RWPE2 (cell line): ENCODE data around the gene LYRM1.
A peak's percentile ranks its signal among the peaks of the same experiment; 100 is the strongest.

Source experiments
- ATAC-seq: fragments of 200-7000 bp; cut with Tn5 transposase; 3 replicates; pipeline ENCODE4 v1.9.1; 2021; ENCODE audit warnings: low read depth
- DNase-seq: peaks from one replicate; pipeline ENCODE4 v3.0.0-alpha.2; 2020; ENCODE audit warnings: low spot score
- H3K27ac ChIP-seq: fragments of 450-650 bp; 2 replicates; pipeline ENCODE4 v1.5.1; 2017; ENCODE audit warnings: mild to moderate bottlenecking; ENCODE audit not compliant: poor library complexity, severe bottlenecking
- H3K27me3 ChIP-seq: fragments of 250-450 bp; sonication (Bioruptor Pico); 2 replicates; pipeline ENCODE4 v1.5.1; 2021; ENCODE audit warnings: mild to moderate bottlenecking, moderate library complexity; ENCODE audit not compliant: insufficient read depth, poor library complexity, severe bottlenecking
- H3K36me3 ChIP-seq: fragments of 250-450 bp; sonication (Bioruptor Pico); 2 replicates; pipeline ENCODE4 v1.5.1; 2020; ENCODE audit warnings: low read depth, mild to moderate bottlenecking, moderate library complexity
- H3K4me1 ChIP-seq: fragments of 250-450 bp; sonication (Bioruptor Pico); 2 replicates; pipeline ENCODE4 v1.5.1; 2021; ENCODE audit warnings: mild to moderate bottlenecking, moderate library complexity; ENCODE audit not compliant: insufficient read depth, poor library complexity, severe bottlenecking
- H3K4me3 ChIP-seq: fragments of 250-450 bp; sonication (Bioruptor Pico); 2 replicates; pipeline ENCODE4 v1.5.1; 2021; ENCODE audit warnings: mild to moderate bottlenecking, moderate library complexity; ENCODE audit not compliant: severe bottlenecking
- H3K9me3 ChIP-seq: fragments of 250-450 bp; sonication (Bioruptor Pico); 2 replicates; pipeline ENCODE4 v1.5.1; 2021; ENCODE audit warnings: mild to moderate bottlenecking, moderate library complexity; ENCODE audit not compliant: severe bottlenecking
- CTCF ChIP-seq: fragments of 450-650 bp; IDR thresholded peaks from one replicate; pipeline ENCODE4 v1.5.1; 2017; ENCODE audit warnings: mild to moderate bottlenecking, moderate library complexity; ENCODE audit not compliant: poor library complexity, severe bottlenecking

The LYRM1 gene

GRCh38 chr16:20880867-20881502 is 19.6 kb upstream of the LYRM1 start:
- DNase-seq (no peak), ATAC-seq (no peak; the same call in 2 of the 3 replicates)
- no peaks in the 10 kb centered on the region for H3K9me3 ChIP-seq
- TF ChIP-seq CTCF: no peak
- no peak overlapping the region for H3K4me3 ChIP-seq
- H3K36me3 ChIP-seq: no peaks in the 10 kb centered on the region
- H3K27ac ChIP-seq: peak overlapping the region; percentile 71
- no peaks in the 10 kb centered on the region for H3K27me3 ChIP-seq
- H3K4me1 ChIP-seq: peaks cover 21% of the 10 kb centered on the region

GRCh38 chr16:20881503-20881878 is 19.1 kb upstream of the LYRM1 start:
- DNase-seq (no peak), ATAC-seq (no peak)
- H3K4me1 ChIP-seq: peaks cover 21% of the 10 kb centered on the region
- no peak overlapping the region for H3K4me3 ChIP-seq
- no peaks in the 10 kb centered on the region for H3K9me3 ChIP-seq
- TF ChIP-seq CTCF: no peak
- peak overlapping the region; percentile 71 for H3K27ac ChIP-seq
- H3K27me3 ChIP-seq: no peaks in the 10 kb centered on the region
- H3K36me3 ChIP-seq: peaks cover under 1% of the 10 kb centered on the region; the same call in 1 of the 2 replicates

- ATAC-seq: no peak
- no peak overlapping the region for H3K27ac ChIP-seq
Observed at GRCh38 chr16:20883554-20884239, 16.9 kb upstream of the LYRM1 start.

GRCh38 chr16:20884240-20884556 is 16.4 kb upstream of the LYRM1 start:
- Histone ChIP-seq H3K27me3 (no peaks in the 10 kb centered on the region), H3K27ac (no peak overlapping the region), H3K4me1 (peaks cover 15% of the 10 kb centered on the region), H3K36me3 (peaks cover 8% of the 10 kb centered on the region; the same call in 1 of the 2 replicates), H3K4me3 (no peak overlapping the region), H3K9me3 (no peaks in the 10 kb centered on the region)
- ATAC-seq: peak; percentile 57; the same call in 1 of the 3 replicates
- no peak for TF ChIP-seq CTCF
- DNase-seq: no peak

More at GRCh38 chr16:20883554-20884239, 16.9 kb upstream of the LYRM1 start:
- Histone ChIP-seq H3K9me3 (no peaks in the 10 kb centered on the region), H3K4me1 (peaks cover 20% of the 10 kb centered on the region), H3K4me3 (no peak overlapping the region), H3K27me3 (no peaks in the 10 kb centered on the region), H3K36me3 (peaks cover 8% of the 10 kb centered on the region; the same call in 1 of the 2 replicates)
- no peak for DNase-seq
- TF ChIP-seq CTCF: no peak

GRCh38 chr16:20886320-20886719 is 14.3 kb upstream of the LYRM1 start:
- no peak for TF ChIP-seq CTCF
- ATAC-seq: no peak
- H3K4me3 ChIP-seq: no peak overlapping the region

More at GRCh38 chr16:20886320-20886719, 14.3 kb upstream of the LYRM1 start:
- no peak for DNase-seq
- Histone ChIP-seq H3K4me1 (peaks cover 5% of the 10 kb centered on the region), H3K27me3 (no peaks in the 10 kb centered on the region), H3K9me3 (no peaks in the 10 kb centered on the region), H3K36me3 (peaks cover 8% of the 10 kb centered on the region; the same call in 1 of the 2 replicates), H3K27ac (no peak overlapping the region)
